HEK293 (cell line): ENCODE measurements around the gene HS6ST3.

Experiments
- CTCF ChIA-PET: fragments of 350-600 bp; formaldehyde crosslinking; extraction: SDS; loops from one replicate; lab custom pipeline; 2021; ENCODE audit warnings: antibody characterized with exemption; lab: Yijun Ruan, JAX
- POLR2A ChIA-PET: fragments of 300-600 bp; formaldehyde crosslinking; extraction: SDS; loops from one replicate; lab custom pipeline; 2020; ENCODE audit warnings: antibody characterized with exemption, inconsistent platforms; lab: Yijun Ruan, JAX
- H3K27ac ChIP-seq: fragments of 200-500 bp; sonication (Bioruptor generic); 2 replicates; pipeline ENCODE4 v1.5.1; 2014; ENCODE audit warnings: low read depth, low read length, control low read depth, inconsistent platforms; ENCODE audit errors: extremely low read depth
- H3K36me3 ChIP-seq, 2 experiments: fragments of 200-500 bp in 1 of 2; sonication (Bioruptor generic) in 1 of 2; 1 replicate in 1 of 2; 2 replicates in 1 of 2; pipeline ENCODE4 v1.5.1; 2014 to 2017; ENCODE audit warnings: inconsistent platforms in 2 of 2, low read length in 2 of 2; ENCODE audit not compliant: control insufficient read depth in 2 of 2, insufficient read depth in 1 of 2
- H3K4me1 ChIP-seq: fragments of 200-500 bp; sonication (Bioruptor generic); 2 replicates; pipeline ENCODE4 v1.5.1; 2014; ENCODE audit warnings: mild to moderate bottlenecking, low read length, inconsistent platforms; ENCODE audit not compliant: control insufficient read depth, insufficient read depth
- H3K4me3 ChIP-seq: 2 replicates; pipeline ENCODE4 v1.5.1; 2011; ENCODE audit warnings: low read depth, mild to moderate bottlenecking, control low read depth, low read length, moderate library complexity
- H3K9me3 ChIP-seq: fragments of 200-500 bp; sonication (Bioruptor generic); 2 replicates; pipeline ENCODE4 v1.5.1; 2014; ENCODE audit warnings: low read depth, low read length, inconsistent platforms; ENCODE audit not compliant: control insufficient read depth, insufficient read depth
- CTCF ChIP-seq: fragments of 450-650 bp; formaldehyde crosslinking; IDR thresholded peaks from 2 replicates; pipeline ENCODE4 v1.5.1; 2016; ENCODE audit warnings: missing biosample characterization, missing genetic modification characterization
- GLI2 ChIP-seq: fragments of 450-650 bp; formaldehyde crosslinking; IDR thresholded peaks from 2 replicates; pipeline ENCODE4; 2017; ENCODE audit warnings: missing biosample characterization, missing genetic modification characterization, low read depth, borderline replicate concordance
- KLF17 ChIP-seq: fragments of 450-650 bp; formaldehyde crosslinking; IDR thresholded peaks from 2 replicates; pipeline ENCODE4 v1.5.1; 2016; ENCODE audit warnings: missing biosample characterization, missing genetic modification characterization
- REST ChIP-seq: fragments of 450-650 bp; formaldehyde crosslinking; IDR thresholded peaks from 2 replicates; pipeline ENCODE4 v1.5.1; 2016; ENCODE audit warnings: missing biosample characterization, missing genetic modification characterization
- SALL2 ChIP-seq: fragments of 450-650 bp; formaldehyde crosslinking; IDR thresholded peaks from 2 replicates; pipeline ENCODE4 v1.5.0; 2017; ENCODE audit warnings: missing biosample characterization, mild to moderate bottlenecking, missing genetic modification characterization, borderline replicate concordance
- ZBTB17 ChIP-seq: fragments of 450-650 bp; formaldehyde crosslinking; IDR thresholded peaks from 2 replicates; pipeline ENCODE4 v1.5.1; 2016; ENCODE audit warnings: missing biosample characterization, missing genetic modification characterization
- ZBTB7A ChIP-seq: fragments of 450-650 bp; formaldehyde crosslinking; IDR thresholded peaks from 2 replicates; pipeline ENCODE4 v1.5.1; 2016; ENCODE audit warnings: low read depth, missing biosample characterization, missing genetic modification characterization
- ZFP37 ChIP-seq: fragments of 450-650 bp; formaldehyde crosslinking; IDR thresholded peaks from 2 replicates; pipeline ENCODE4 v1.5.1; 2016; ENCODE audit warnings: missing biosample characterization, missing genetic modification characterization
- ZNF140 ChIP-seq: fragments of 450-650 bp; formaldehyde crosslinking; IDR thresholded peaks from 2 replicates; pipeline ENCODE4 v1.5.1; 2016; ENCODE audit warnings: missing biosample characterization, missing genetic modification characterization
- ZNF174 ChIP-seq: fragments of 450-650 bp; formaldehyde crosslinking; IDR thresholded peaks from 2 replicates; pipeline ENCODE4 v1.5.0; 2017; ENCODE audit warnings: missing biosample characterization, mild to moderate bottlenecking, missing genetic modification characterization
- ZNF18 ChIP-seq: fragments of 450-650 bp; formaldehyde crosslinking; IDR thresholded peaks from 2 replicates; pipeline ENCODE4 v1.5.1; 2016; ENCODE audit warnings: missing biosample characterization, missing genetic modification characterization
- ZNF202 ChIP-seq: fragments of 450-650 bp; formaldehyde crosslinking; IDR thresholded peaks from 2 replicates; pipeline ENCODE4 v1.5.1; 2016; ENCODE audit warnings: missing biosample characterization, missing genetic modification characterization, borderline replicate concordance
- ZNF23 ChIP-seq: fragments of 450-650 bp; formaldehyde crosslinking; IDR thresholded peaks from 2 replicates; pipeline ENCODE4 v1.5.1; 2016; ENCODE audit warnings: missing biosample characterization, missing genetic modification characterization, borderline replicate concordance
- ZNF26 ChIP-seq: fragments of 450-650 bp; formaldehyde crosslinking; IDR thresholded peaks from 2 replicates; pipeline ENCODE4 v1.5.1; 2016; ENCODE audit warnings: missing biosample characterization, missing genetic modification characterization
- ZNF341 ChIP-seq: fragments of 450-650 bp; formaldehyde crosslinking; IDR thresholded peaks from 2 replicates; pipeline ENCODE4; 2016; ENCODE audit warnings: low read depth, missing biosample characterization, missing genetic modification characterization
- ZNF362 ChIP-seq: fragments of 450-650 bp; formaldehyde crosslinking; IDR thresholded peaks from 2 replicates; pipeline ENCODE4 v1.5.1; 2016; ENCODE audit warnings: missing biosample characterization, missing genetic modification characterization
- ZNF404 ChIP-seq: fragments of 450-650 bp; formaldehyde crosslinking; IDR thresholded peaks from 2 replicates; pipeline ENCODE4 v1.5.1; 2017; ENCODE audit warnings: missing biosample characterization, missing genetic modification characterization
- ZNF585B ChIP-seq: fragments of 450-650 bp; formaldehyde crosslinking; IDR thresholded peaks from 2 replicates; pipeline ENCODE4 v1.5.1; 2016; ENCODE audit warnings: missing biosample characterization, missing genetic modification characterization
- ZNF76 ChIP-seq: fragments of 450-650 bp; formaldehyde crosslinking; IDR thresholded peaks from 2 replicates; pipeline ENCODE4; 2016; ENCODE audit warnings: low read depth, missing biosample characterization, missing genetic modification characterization, borderline replicate concordance

Gene HS6ST3

GRCh38 chr13:96338030-96338429 lies 248.1 kb downstream of the HS6ST3 start:
- Histone ChIP-seq H3K27ac (no peak overlapping the region), H3K4me3 (no peak overlapping the region), H3K9me3 (no peaks in the 10 kb centered on the region), H3K36me3 (no peaks in the 10 kb centered on the region), H3K4me1 (no peaks in the 10 kb centered on the region)
- TF ChIP-seq ZBTB17 (tag by site-specific recombination) (no peak), ZNF341 (tag by site-specific recombination) (no peak), ZFP37 (tag by site-specific recombination) (no peak), ZNF404 (no peak), CTCF (tag by site-specific recombination) (no peak), ZNF23 (tag by site-specific recombination) (no peak)
- CTCF ChIA-PET: no interaction called here
- POLR2A ChIA-PET: no interaction called here

- POLR2A ChIA-PET: no interaction called here
- Histone ChIP-seq H3K4me3 (no peak overlapping the region), H3K4me1 (no peaks in the 10 kb centered on the region), H3K9me3 (no peaks in the 10 kb centered on the region), H3K27ac (no peak overlapping the region), H3K36me3 (no peaks in the 10 kb centered on the region)
- TF ChIP-seq GLI2 (tag by site-specific recombination): no peak
- TF ChIP-seq ZNF140 (tag by site-specific recombination): no peak
- TF ChIP-seq ZNF362: no peak
- no peak for TF ChIP-seq SALL2
- TF ChIP-seq ZNF76: no peak
- no peak for TF ChIP-seq ZNF202
- TF ChIP-seq ZNF26: no peak
- no peak for TF ChIP-seq REST
- TF ChIP-seq ZBTB7A (tag by site-specific recombination): no peak
- no peak for TF ChIP-seq KLF17
- TF ChIP-seq ZNF18 (tag by site-specific recombination): no peak
- TF ChIP-seq ZNF174: no peak
- no peak for TF ChIP-seq ZNF585B (tag by site-specific recombination)
- no peak for TF ChIP-seq ZNF404
- CTCF ChIA-PET: no interaction called here
Measured at GRCh38 chr13:96342286-96342685, 252.4 kb downstream of the HS6ST3 start.
